GM12874 (cell line): ENCODE data around the gene USP11.

Experiments
- CTCF ChIP-seq: IDR thresholded peaks from 2 replicates; pipeline ENCODE4 v1.5.1; 2011; ENCODE audit warnings: low read depth, mild to moderate bottlenecking, control low read depth, low read length, moderate library complexity; ENCODE audit not compliant: insufficient read depth

The USP11 gene

GRCh38 chrX:47293106-47293505, 60.3 kb downstream of the USP11 start:
- no peak for TF ChIP-seq CTCF

GRCh38 chrX:47296766-47297365, 64.1 kb downstream of the USP11 start:
- no peak for TF ChIP-seq CTCF

- no peak for TF ChIP-seq CTCF
Observed at GRCh38 chrX:47297874-47298273, 65.1 kb downstream of the USP11 start.
